Hematopoietic multipotent progenitor cell treated with erythropoietin and hydrocortisone succinate and interleukin-3 and kit ligand, for 4 days (in vitro differentiated cells): ENCODE measurements around the gene UNC5CL.

Experiments used
- DNase-seq: peaks from one replicate; pipeline ENCODE4 v3.0.0-alpha.2; 2015

UNC5CL gene

DNA sequence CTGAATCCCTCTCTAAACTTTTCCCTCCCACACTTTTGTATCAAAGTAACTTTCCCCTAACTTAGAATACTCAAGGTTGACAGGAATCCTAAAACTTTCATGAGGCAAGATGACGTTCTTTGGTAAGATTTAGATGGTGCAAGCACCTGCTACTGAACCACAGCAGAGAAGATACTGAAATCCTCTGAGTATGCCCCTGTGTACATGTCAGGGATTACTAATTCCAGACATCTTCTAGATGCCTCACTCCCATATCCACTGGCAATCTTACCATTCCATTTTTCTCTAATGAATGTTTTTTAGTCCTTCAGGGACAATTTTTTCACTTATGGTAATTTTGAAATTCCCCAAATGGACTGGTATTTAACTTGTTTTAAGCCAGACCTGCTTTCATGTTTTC lies 23.0 kb upstream of the UNC5CL start:
- DNase-seq = no peak

- no peak for DNase-seq
Observed at GRCh38 chr6:41061196-41061726, 22.2 kb upstream of the UNC5CL start.

- no peak for DNase-seq
Observed at GRCh38 chr6:41059556-41059955, 20.5 kb upstream of the UNC5CL start.

DNA sequence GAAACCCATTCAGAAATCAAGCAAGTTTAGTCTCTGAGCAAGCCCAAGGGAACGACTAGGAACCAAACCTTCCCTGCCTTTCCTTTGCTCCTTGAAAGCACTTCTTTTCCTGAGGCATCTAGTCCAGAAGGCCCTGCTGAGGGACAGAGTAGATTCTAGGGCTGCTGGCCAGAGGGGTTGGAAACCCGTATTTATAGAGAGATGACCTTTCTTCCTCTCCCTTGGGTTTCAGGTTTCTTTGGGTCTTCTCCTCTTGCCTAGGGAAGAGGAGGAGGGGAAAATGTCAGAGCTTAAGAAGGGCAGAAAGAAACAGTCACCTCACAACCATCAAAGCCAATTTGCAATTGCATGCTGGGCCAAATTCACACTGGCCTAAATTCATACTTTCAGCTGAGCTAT lies 19.8 kb upstream of the UNC5CL start:
- no peak for DNase-seq

- DNase-seq = no peak
Observed at GRCh38 chr6:41056768-41057490, 17.9 kb upstream of the UNC5CL start.

- no peak for DNase-seq
Observed at GRCh38 chr6:41055149-41055548, 16.1 kb upstream of the UNC5CL start.

GRCh38 chr6:41054511-41054910 lies 15.5 kb upstream of the UNC5CL start:
- DNase-seq = no peak

DNA sequence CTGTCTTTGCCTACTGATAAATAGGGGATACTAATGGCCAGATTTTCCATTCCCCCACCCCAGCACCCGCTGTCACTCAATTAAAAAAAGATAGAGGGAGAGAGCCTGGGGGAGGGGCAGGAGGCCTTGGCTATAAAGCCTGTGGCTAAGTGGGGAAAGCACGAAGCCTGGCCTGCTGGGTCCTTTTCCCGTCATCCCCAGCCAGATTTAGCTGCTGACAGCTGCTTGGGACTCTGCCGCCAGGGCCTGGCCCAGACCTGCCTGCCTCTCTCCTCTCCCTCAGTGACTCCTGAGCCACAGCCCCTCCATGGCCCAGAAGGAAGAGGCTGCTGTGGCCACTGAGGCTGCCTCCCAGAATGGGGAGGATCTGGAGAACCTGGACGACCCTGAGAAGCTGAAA lies 14.0 kb upstream of the UNC5CL start, which contains the start of gene APOBEC2:
APOBEC2 (plus strand) TSS at position 162 of the 400 bp plus-strand sequence; CDS start at position 308, 146 bp downstream.
- DNase-seq = no peak

DNA sequence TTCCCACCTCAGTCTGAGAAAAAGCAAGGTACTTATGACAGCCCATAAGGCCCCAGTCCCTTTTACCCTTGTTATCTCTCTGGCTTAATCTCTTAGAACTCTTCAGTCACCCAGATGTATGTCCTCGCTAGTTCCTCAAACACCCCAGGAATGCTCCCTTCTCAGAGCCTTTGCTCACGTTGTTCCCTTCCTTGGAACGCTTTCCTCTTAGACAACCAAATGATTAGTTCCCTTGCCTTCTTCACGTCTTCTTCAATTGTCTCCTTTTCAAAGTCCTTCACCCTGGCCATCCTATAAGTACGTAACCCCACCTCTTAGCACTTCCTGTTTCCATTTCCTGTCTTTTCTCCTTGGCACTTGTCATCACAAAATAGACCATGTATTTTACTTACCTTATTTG lies 12.9 kb upstream of the UNC5CL start:
- DNase-seq = peak; percentile 71

DNA sequence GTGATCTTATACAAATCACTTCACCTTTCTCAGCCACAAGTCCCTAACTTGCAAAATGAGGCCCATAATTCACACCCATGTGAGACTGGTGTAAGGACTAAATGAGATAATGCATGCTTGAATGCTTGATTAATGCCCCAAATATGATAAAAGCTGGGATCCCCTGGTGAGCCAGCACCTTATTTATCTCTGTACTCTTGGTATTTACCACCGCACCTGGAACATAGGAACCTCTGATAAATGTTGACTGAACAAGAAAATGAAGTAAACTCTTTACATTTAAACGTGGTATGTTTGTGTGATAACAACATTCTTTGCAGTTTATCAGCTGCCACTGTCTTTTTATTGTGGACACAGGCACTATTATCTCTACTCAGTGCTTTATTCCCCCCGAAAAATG lies 11.5 kb upstream of the UNC5CL start:
- peak; percentile 23 for DNase-seq

DNA sequence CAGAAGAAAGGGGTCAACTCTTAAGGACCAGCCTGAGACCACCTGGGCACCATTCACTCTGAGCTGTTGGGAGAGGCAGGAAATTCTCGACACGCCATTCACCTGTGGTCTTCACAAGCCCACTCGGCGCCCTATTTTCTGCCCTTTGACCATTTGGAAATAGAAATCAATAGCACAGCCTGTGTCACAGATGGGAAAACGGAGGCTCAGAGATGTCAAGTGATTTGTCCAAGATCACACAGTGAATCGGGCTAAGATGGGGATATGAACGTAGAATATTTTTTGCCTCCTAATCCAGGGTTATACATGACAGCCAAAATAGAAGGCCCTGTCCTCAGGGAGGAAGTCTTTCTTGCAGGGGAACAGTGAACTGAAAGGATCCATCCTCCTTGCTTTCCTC lies 10.9 kb upstream of the UNC5CL start:
- DNase-seq = no peak

DNA sequence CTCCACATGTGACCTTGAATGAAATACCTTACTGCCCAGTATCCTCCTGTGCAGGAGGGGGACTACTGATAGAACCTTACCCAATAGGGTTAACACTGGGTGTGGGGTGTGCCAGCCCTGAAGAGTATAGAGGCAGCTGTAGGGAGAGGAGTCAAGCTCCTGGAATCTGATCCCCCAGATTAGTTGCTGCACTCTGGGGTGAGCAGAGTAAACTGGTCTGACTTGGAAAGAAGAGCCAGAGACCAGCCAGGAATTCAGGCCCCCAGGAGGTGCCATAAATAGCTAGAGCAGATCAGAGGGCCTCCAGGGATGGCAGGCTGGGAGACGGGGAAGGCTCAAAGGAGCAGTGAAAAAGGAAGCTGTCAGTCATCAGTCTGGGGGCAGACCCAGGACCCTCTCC lies 10.5 kb upstream of the UNC5CL start:
- no peak for DNase-seq

- no peak for DNase-seq
Observed at GRCh38 chr6:41047745-41048732, 9.0 kb upstream of the UNC5CL start.

GRCh38 chr6:41047306-41047705 lies 8.3 kb upstream of the UNC5CL start:
- DNase-seq = no peak

GRCh38 chr6:41046084-41046483 lies 7.1 kb upstream of the UNC5CL start:
- DNase-seq = no peak

DNA sequence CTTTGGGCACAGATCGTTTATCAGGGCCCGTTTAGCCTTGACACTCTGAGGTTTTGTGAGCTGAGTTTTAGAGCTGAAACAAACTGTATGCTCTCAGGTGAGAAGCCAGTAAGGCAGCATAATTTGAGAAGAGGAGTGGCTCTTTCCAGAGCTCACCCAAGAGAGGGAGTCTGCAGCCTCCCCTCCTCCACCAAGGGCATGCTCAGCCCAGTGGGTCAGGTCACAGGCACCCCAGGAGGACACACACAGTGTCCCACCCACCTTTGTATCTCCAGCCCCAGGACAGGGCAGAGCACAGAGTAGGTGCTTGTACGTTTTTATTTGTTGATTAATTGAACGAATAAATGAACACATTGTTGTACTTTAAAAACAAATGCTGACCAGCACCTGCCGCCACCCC lies 6.6 kb upstream of the UNC5CL start:
- no peak for DNase-seq

DNA sequence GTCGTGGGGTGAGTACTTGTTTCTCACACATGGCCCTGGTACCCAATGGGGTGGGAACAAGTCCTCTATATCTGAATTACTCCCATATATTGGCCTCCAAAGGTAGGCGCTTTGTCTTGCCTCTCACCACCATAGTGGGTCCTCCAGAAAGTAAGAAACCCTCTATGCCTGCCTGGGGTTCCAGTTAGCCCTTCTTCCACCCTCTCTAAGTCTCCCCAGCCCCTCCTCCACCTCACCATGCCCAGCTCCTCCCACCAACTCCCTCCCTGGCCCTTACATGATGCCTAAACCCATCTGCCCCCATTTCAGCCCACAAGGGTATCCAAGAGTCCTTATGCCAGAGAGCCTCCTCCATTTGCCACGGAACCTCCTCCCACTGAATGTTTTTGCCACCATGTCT lies 4.1 kb upstream of the UNC5CL start:
- no peak for DNase-seq

DNA sequence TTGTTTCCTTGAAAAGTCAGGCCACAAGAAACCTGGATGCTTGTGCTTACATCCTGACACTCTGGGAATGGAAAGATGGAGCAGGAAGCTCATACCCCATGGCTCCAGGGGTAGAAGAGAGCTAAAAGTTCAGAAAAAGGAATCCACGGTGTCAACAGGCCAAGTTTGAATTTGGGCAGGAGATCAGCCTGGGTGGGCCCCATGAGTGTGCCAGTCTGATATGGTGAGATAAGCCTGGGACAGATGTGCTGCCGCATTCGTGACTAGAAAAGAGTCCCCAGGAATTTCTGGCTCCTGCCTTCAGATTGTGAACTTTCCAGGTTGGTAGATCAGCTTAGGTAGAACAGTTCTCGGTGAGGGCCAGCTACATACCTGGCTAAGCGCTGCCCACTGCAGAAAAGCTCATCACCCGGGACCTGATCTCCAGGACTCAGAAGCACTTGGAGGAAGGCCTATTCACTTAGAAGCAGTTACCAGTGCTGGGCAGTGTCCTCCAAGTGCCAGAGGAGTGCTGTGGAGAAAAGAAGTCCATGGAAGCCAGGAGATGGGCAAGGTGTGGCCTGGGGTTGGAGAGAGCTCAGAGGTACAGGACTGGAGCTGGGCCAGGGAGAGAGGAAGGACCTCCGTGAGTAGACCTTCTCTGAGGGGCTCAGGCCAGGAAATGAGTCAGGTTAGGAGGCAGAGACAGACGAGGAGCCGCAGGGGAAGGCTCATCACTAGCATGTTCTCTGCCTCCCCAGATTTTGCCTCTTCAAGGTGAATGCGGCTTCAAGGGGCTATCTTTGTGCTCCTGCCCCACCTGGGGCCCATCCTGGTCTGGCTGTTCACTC lies 3.4 kb upstream of the UNC5CL start, which contains the start of gene TSPO2:
TSPO2 (plus strand) TSS at position 242 of the 830 bp plus-strand sequence; CDS start at position 761, 519 bp downstream.
- DNase-seq = peak; percentile 76

- DNase-seq = peak; percentile 28
Observed at GRCh38 chr6:41040940-41041536, 2.0 kb upstream of the UNC5CL start.

DNA sequence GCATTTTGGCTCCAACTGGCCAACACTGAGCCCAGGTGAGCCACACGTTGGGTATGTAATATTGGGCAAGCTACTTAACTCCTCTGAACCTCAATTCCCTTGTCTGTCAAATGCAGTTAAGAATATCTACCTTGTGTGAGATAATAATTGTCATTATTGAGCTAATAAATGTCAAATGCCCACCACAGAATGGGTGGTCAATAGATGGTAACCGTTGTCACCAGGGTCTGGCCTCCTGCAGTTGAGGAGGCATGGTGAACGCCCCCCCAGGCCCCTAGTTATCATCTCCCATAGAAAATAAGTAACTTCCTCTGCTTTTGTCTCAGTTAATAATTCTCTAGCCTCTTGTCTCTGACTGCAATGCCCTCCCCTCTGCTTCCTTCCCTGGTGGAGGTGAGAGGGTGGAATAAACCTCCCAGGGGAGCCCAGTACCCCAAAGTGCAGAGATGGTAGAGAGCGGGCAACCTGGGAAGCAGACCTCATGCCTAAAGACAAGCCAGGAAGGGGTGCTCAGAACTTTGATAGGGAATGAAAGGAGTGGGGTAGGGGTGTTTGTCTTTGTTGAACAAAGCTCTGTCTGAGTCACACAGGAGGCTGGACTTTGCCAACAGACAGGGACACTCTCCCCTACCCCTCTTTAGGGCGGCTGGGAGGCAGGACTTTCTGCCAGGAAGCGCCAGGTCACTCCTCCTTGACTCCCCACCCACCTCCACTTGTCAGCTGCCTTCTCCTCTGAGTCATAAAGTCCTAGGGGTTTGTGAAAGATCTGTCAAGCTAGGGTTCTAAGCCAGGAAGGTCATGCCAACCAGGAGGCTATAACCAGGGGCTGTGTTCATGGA lies 1.3 kb upstream of the UNC5CL start:
- peak; percentile 62 for DNase-seq

- DNase-seq = no peak
Observed at GRCh38 chr6:41038205-41038604, 816 bp downstream of the UNC5CL start.
